ENCODE results near the gene OR1M1.

OR1M1 gene, protein sequence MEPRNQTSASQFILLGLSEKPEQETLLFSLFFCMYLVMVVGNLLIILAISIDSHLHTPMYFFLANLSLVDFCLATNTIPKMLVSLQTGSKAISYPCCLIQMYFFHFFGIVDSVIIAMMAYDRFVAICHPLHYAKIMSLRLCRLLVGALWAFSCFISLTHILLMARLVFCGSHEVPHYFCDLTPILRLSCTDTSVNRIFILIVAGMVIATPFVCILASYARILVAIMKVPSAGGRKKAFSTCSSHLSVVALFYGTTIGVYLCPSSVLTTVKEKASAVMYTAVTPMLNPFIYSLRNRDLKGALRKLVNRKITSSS

GRCh38 chr19:9086761-9087160, at the start of gene OR1M1:
TSS of gene OR1M1 (plus strand) at chr19:9087061. CDS start at chr19:9093245, 6,184 bp downstream.
- no peak within 1 kb of the TSS for H3K4me3 ChIP-seq (replicated peaks in 1 of 2; ENCODE audit: low read depth in 2 of 2, low read length in 2 of 2)
- no peak for DNase-seq (ENCODE audit: low read depth in 2 of 2)
- TF ChIP-seq, protein P1, sequence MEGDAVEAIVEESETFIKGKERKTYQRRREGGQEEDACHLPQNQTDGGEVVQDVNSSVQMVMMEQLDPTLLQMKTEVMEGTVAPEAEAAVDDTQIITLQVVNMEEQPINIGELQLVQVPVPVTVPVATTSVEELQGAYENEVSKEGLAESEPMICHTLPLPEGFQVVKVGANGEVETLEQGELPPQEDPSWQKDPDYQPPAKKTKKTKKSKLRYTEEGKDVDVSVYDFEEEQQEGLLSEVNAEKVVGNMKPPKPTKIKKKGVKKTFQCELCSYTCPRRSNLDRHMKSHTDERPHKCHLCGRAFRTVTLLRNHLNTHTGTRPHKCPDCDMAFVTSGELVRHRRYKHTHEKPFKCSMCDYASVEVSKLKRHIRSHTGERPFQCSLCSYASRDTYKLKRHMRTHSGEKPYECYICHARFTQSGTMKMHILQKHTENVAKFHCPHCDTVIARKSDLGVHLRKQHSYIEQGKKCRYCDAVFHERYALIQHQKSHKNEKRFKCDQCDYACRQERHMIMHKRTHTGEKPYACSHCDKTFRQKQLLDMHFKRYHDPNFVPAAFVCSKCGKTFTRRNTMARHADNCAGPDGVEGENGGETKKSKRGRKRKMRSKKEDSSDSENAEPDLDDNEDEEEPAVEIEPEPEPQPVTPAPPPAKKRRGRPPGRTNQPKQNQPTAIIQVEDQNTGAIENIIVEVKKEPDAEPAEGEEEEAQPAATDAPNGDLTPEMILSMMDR (IDR thresholded peaks at IDR 0.05; ENCODE audit: low read depth, low read length), result no peak

DNA sequence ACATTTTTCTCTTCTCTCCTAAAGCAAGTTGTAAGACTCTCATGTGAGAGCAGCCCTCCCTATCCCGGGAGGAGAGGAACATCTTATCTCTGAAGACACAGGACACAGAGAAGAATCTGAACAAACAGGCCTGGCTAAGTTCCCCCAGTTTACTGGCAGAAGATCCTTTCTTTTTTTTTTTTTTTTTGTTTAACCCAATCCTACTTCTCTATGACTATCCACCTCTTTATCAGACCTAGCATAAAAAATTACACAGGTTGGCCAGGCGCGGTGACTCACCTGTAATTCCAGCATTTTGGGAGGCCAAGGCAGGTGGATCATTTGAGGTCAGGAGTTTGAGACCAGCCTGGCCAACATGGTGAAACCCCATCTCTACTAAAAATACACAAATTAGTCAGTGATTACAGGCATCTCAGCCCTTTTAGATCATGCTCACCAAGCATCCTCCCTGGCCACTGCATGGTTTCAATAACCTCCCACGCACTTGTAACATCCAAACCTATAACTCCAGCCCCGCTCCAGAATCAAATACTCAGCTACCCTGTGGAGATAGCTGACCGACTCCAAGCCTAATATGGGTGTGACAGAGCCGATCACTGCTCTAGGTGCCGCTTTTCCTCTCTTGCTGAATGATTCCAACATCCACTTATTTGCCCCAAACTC, 49.3 kb upstream of the OR1M1 start:
- DNase-seq (ENCODE audit: low read depth in 2 of 2), result no peak
- TF ChIP-seq, protein P1 (IDR thresholded peaks at IDR 0.05; ENCODE audit: low read depth, low read length), result no peak
- H3K4me3 ChIP-seq (replicated peaks in 1 of 2; ENCODE audit: low read depth in 2 of 2, low read length in 2 of 2), result no peak overlapping the region

GRCh38 chr19:9039728-9040127, 47.1 kb upstream of the OR1M1 start:
- H3K4me3 ChIP-seq (replicated peaks in 1 of 2; ENCODE audit: low read depth in 2 of 2, low read length in 2 of 2), result no peak overlapping the region
- TF ChIP-seq, protein P1 (IDR thresholded peaks at IDR 0.05; ENCODE audit: low read depth, low read length), result no peak
- no peak for DNase-seq (ENCODE audit: low read depth in 2 of 2)

GRCh38 chr19:9040131-9040530, 46.7 kb upstream of the OR1M1 start:
- TF ChIP-seq, protein P1 (IDR thresholded peaks at IDR 0.05; ENCODE audit: low read depth, low read length), result no peak
- no peak overlapping the region for H3K4me3 ChIP-seq (replicated peaks in 1 of 2; ENCODE audit: low read depth in 2 of 2, low read length in 2 of 2)

DNA sequence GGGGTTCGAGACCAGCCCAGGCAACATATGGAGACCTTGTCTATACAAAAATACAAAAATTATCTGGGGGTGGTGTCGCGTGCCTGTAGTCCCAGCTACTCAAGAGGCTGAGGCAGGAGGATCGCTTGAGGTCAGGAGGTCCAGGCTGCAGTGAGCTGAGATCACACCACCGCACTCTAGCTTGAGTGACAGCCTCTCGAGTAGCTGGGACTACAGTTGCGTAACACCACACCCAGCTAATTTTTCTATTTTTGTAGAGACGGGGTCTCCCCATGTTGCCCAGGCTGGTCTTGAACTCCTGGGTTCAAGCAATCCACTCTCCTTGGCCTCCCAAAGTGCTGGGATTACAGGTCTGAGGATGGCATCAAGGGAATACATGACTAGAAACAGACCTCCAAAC, 45.8 kb upstream of the OR1M1 start:
- DNase-seq (ENCODE audit: low read depth in 2 of 2), result no peak
- TF ChIP-seq, protein P1 (IDR thresholded peaks at IDR 0.05; ENCODE audit: low read depth, low read length), result no peak
- no peak overlapping the region for H3K4me3 ChIP-seq (replicated peaks in 1 of 2; ENCODE audit: low read depth in 2 of 2, low read length in 2 of 2)

More at GRCh38 chr19:9040131-9040530, 46.7 kb upstream of the OR1M1 start:
- no peak for DNase-seq (ENCODE audit: low read depth in 2 of 2)

GRCh38 chr19:9043524-9043923, 43.3 kb upstream of the OR1M1 start:
- DNase-seq (ENCODE audit: low read depth in 2 of 2), result no peak
- TF ChIP-seq, protein P1 (IDR thresholded peaks at IDR 0.05; ENCODE audit: low read depth, low read length), result no peak
- no peak overlapping the region for H3K4me3 ChIP-seq (replicated peaks in 1 of 2; ENCODE audit: low read depth in 2 of 2, low read length in 2 of 2)
